T-helper 17 cell (primary cell): ENCODE measurements around the gene ATG5. TPM values are rescaled to one million over a fixed set of nuclear protein-coding genes. Genes with fewer than 3 reads are reported as not detected.
"Not testable (repeated sequence)": the region's sequence is repeated elsewhere in the genome, so short reads cannot be mapped to it uniquely, and the experiment has no call there.

Experiments used
- ATAC-seq: fragments of 150-1000 bp; cut with Tn5 transposase; 2 replicates; pipeline ENCODE4 v1.10.0; 2021; ENCODE audit warnings: mild to moderate bottlenecking, moderate library complexity
- DNase-seq, 3 donors: peaks; one replicate each; pipeline versions ENCODE4 v3.0.0 to v3.0.0-alpha.2; 2020 to 2021
- H3K9me3 ChIP-seq: one replicate; pipeline ENCODE4 v1.7.0; 2013; ENCODE audit warnings: low read length, mild to moderate bottlenecking; ENCODE audit not compliant: control insufficient read depth, poor library complexity, severe bottlenecking
- H3K27ac Mint-ChIP-seq: one replicate; pipeline ENCODE4 v1.8.0; 2022; ENCODE audit warnings: mild to moderate bottlenecking, moderate library complexity, mixed read lengths
- H3K27me3 Mint-ChIP-seq: one replicate; pipeline ENCODE4 v1.8.0; 2022; ENCODE audit warnings: mixed read lengths
- H3K36me3 Mint-ChIP-seq: one replicate; pipeline ENCODE4 v1.8.0; 2022; ENCODE audit warnings: low read depth, mixed read lengths
- H3K4me1 Mint-ChIP-seq: one replicate; pipeline ENCODE4 v1.8.0; 2022; ENCODE audit warnings: mild to moderate bottlenecking, mixed read lengths
- H3K4me3 Mint-ChIP-seq: one replicate; pipeline ENCODE4 v1.8.0; 2022; ENCODE audit warnings: mild to moderate bottlenecking, moderate library complexity, mixed read lengths
- total RNA-seq, 4 donors: library from RNA in 2 of 4; stranded (reverse) in 2 of 4; gene quantifications; one replicate each; pipeline ENCODE4 v1.2.3 and lab custom pipeline; 2022 to 2026

Gene ATG5
- total RNA-seq, 2 donors from 2014 or later, result 27.7 to 29.8 TPM

- not testable (repeated sequence) for H3K36me3 Mint-ChIP-seq, H3K4me3 Mint-ChIP-seq, H3K27me3 Mint-ChIP-seq, H3K27ac Mint-ChIP-seq, ATAC-seq, H3K9me3 ChIP-seq, DNase-seq
- H3K4me1 Mint-ChIP-seq, result peaks cover 22% of the 10 kb centered on the region
These were observed 61.1 kb downstream of the ATG5 start for GRCh38 chr6:106264433-106264832.

GRCh38 chr6:106259748-106260147, 65.8 kb downstream of the ATG5 start:
- H3K36me3 Mint-ChIP-seq, H3K27me3 Mint-ChIP-seq: not testable (repeated sequence)

GRCh38 chr6:106258726-106259125, 66.8 kb downstream of the ATG5 start:
- no peaks in the 10 kb centered on the region for H3K9me3 ChIP-seq
- ATAC-seq (no peak), DNase-seq (no peak)
- no peak overlapping the region for H3K27ac Mint-ChIP-seq
- peaks cover 19% of the 10 kb centered on the region for H3K4me1 Mint-ChIP-seq
- peaks cover 4% of the 10 kb centered on the region for H3K36me3 Mint-ChIP-seq
- H3K4me3 Mint-ChIP-seq, result no peak overlapping the region
- no peaks in the 10 kb centered on the region for H3K27me3 Mint-ChIP-seq

More at GRCh38 chr6:106259748-106260147, 65.8 kb downstream of the ATG5 start:
- H3K27ac Mint-ChIP-seq, H3K9me3 ChIP-seq, H3K4me3 Mint-ChIP-seq, DNase-seq, ATAC-seq: not testable (repeated sequence)
- H3K4me1 Mint-ChIP-seq, result peaks cover 19% of the 10 kb centered on the region

- Mint-ChIP-seq H3K36me3 (peaks cover 4% of the 10 kb centered on the region), H3K4me3 (no peak overlapping the region), H3K4me1 (peaks cover 19% of the 10 kb centered on the region), H3K27me3 (no peaks in the 10 kb centered on the region), H3K27ac (no peak overlapping the region)
- no peak for ATAC-seq
- H3K9me3 ChIP-seq, result no peaks in the 10 kb centered on the region
- DNase-seq, result no peak
These were observed 68.4 kb downstream of the ATG5 start for GRCh38 chr6:106257195-106257594.

GRCh38 chr6:106256201-106256968, 69.2 kb downstream of the ATG5 start:
- no peaks in the 10 kb centered on the region for H3K9me3 ChIP-seq
- H3K27me3 Mint-ChIP-seq, result no peaks in the 10 kb centered on the region
- DNase-seq (no peak), ATAC-seq (no peak)
- peaks cover 3% of the 10 kb centered on the region for H3K36me3 Mint-ChIP-seq
- peak overlapping the region; percentile 14 for H3K27ac Mint-ChIP-seq
- peaks cover 17% of the 10 kb centered on the region for H3K4me1 Mint-ChIP-seq
- no peak overlapping the region for H3K4me3 Mint-ChIP-seq

GRCh38 chr6:106255306-106255705, 70.3 kb downstream of the ATG5 start:
- Mint-ChIP-seq H3K36me3 (no peaks in the 10 kb centered on the region), H3K4me3 (no peak overlapping the region), H3K4me1 (peaks cover 17% of the 10 kb centered on the region), H3K27ac (peak overlapping the region; percentile 19), H3K27me3 (no peaks in the 10 kb centered on the region)
- DNase-seq (no peak), ATAC-seq (no peak)
- H3K9me3 ChIP-seq, result no peaks in the 10 kb centered on the region

- ATAC-seq (no peak), DNase-seq (no peak)
- Mint-ChIP-seq H3K4me3 (no peak overlapping the region), H3K4me1 (peaks cover 17% of the 10 kb centered on the region), H3K27ac (peak overlapping the region; percentile 19), H3K36me3 (no peaks in the 10 kb centered on the region), H3K27me3 (no peaks in the 10 kb centered on the region)
- H3K9me3 ChIP-seq, result no peaks in the 10 kb centered on the region
These were observed 70.9 kb downstream of the ATG5 start for GRCh38 chr6:106254636-106255035.

- Mint-ChIP-seq H3K4me1 (peaks cover 15% of the 10 kb centered on the region), H3K4me3 (no peak overlapping the region), H3K27me3 (no peaks in the 10 kb centered on the region), H3K36me3 (no peaks in the 10 kb centered on the region), H3K27ac (no peak overlapping the region)
- no peaks in the 10 kb centered on the region for H3K9me3 ChIP-seq
- ATAC-seq, result no peak
- no peak for DNase-seq
These were observed 71.8 kb downstream of the ATG5 start for GRCh38 chr6:106253731-106254130.

GRCh38 chr6:106253172-106253571, 72.4 kb downstream of the ATG5 start:
- no peaks in the 10 kb centered on the region for H3K9me3 ChIP-seq
- no peak for ATAC-seq
- H3K4me1 Mint-ChIP-seq, result peaks cover 15% of the 10 kb centered on the region
- H3K27me3 Mint-ChIP-seq, result no peaks in the 10 kb centered on the region
- H3K4me3 Mint-ChIP-seq, result no peak overlapping the region
- no peak overlapping the region for H3K27ac Mint-ChIP-seq
- H3K36me3 Mint-ChIP-seq, result no peaks in the 10 kb centered on the region
- DNase-seq, result no peak

GRCh38 chr6:106252687-106253086, 72.9 kb downstream of the ATG5 start:
- no peaks in the 10 kb centered on the region for H3K36me3 Mint-ChIP-seq
- ATAC-seq, result no peak
- H3K4me1 Mint-ChIP-seq, result peaks cover 15% of the 10 kb centered on the region
- no peak overlapping the region for H3K27ac Mint-ChIP-seq
- H3K27me3 Mint-ChIP-seq, result no peaks in the 10 kb centered on the region
- H3K9me3 ChIP-seq, result no peaks in the 10 kb centered on the region
- H3K4me3 Mint-ChIP-seq, result no peak overlapping the region
- DNase-seq, result no peak

- H3K27me3 Mint-ChIP-seq, DNase-seq, H3K4me3 Mint-ChIP-seq, H3K9me3 ChIP-seq, ATAC-seq, H3K27ac Mint-ChIP-seq, H3K36me3 Mint-ChIP-seq: not testable (repeated sequence)
- peaks cover 15% of the 10 kb centered on the region for H3K4me1 Mint-ChIP-seq
These were observed 73.9 kb downstream of the ATG5 start for GRCh38 chr6:106251531-106252255.

- DNase-seq, result no peak
- H3K9me3 ChIP-seq, result no peaks in the 10 kb centered on the region
- Mint-ChIP-seq H3K27ac (no peak overlapping the region), H3K36me3 (peaks cover 2% of the 10 kb centered on the region), H3K4me3 (no peak overlapping the region), H3K27me3 (no peaks in the 10 kb centered on the region), H3K4me1 (peaks cover 18% of the 10 kb centered on the region)
- no peak for ATAC-seq
These were observed 74.6 kb downstream of the ATG5 start for GRCh38 chr6:106250953-106251352.

GRCh38 chr6:106249658-106250057, 75.9 kb downstream of the ATG5 start:
- no peak for DNase-seq

More at GRCh38 chr6:106249658-106250057, 75.9 kb downstream of the ATG5 start:
- Mint-ChIP-seq H3K36me3 (peaks cover 2% of the 10 kb centered on the region), H3K27me3 (no peaks in the 10 kb centered on the region), H3K4me1 (peaks cover 15% of the 10 kb centered on the region), H3K4me3 (no peak overlapping the region), H3K27ac (no peak overlapping the region)
- ATAC-seq, result no peak
- no peaks in the 10 kb centered on the region for H3K9me3 ChIP-seq
